GM10266 (cell line): Measurements from ENCODE around the gene CAPZA2.

Experiments
- DNase-seq: peaks from one replicate; pipeline ENCODE4 v3.0.0; 2012; ENCODE audit errors: extremely low spot score
- TF ChIP-seq, protein P1 (sequence below): IDR thresholded peaks from 2 replicates; pipeline ENCODE4 v1.5.1; 2012; ENCODE audit warnings: mild to moderate bottlenecking, low read depth; ENCODE audit not compliant: control insufficient read depth, insufficient read depth; ENCODE audit errors: missing control alignments

The CAPZA2 gene

DNA sequence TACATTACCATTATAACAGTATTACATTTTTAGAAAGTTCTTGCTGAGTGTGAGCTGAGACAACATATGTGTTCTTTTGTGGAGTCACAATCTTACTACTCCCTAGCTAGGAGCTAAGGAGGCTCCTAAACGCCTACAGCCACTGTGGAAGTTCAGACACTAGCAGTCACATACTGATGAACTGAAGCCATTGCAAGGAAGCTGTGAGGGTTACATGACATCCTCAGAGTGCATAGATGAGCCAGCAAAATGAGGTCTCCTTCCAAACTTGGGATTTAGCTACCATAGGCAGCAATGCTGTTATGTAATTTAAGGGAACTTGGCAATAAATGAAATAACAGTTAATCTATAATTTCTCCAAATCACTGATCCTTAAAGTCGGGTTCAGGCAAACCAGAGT, 80.1 kb downstream of the CAPZA2 start:
- TF ChIP-seq, protein P1, sequence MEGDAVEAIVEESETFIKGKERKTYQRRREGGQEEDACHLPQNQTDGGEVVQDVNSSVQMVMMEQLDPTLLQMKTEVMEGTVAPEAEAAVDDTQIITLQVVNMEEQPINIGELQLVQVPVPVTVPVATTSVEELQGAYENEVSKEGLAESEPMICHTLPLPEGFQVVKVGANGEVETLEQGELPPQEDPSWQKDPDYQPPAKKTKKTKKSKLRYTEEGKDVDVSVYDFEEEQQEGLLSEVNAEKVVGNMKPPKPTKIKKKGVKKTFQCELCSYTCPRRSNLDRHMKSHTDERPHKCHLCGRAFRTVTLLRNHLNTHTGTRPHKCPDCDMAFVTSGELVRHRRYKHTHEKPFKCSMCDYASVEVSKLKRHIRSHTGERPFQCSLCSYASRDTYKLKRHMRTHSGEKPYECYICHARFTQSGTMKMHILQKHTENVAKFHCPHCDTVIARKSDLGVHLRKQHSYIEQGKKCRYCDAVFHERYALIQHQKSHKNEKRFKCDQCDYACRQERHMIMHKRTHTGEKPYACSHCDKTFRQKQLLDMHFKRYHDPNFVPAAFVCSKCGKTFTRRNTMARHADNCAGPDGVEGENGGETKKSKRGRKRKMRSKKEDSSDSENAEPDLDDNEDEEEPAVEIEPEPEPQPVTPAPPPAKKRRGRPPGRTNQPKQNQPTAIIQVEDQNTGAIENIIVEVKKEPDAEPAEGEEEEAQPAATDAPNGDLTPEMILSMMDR, result no peak
- DNase-seq, result no peak

GRCh38 chr7:116948934-116949333, 86.5 kb downstream of the CAPZA2 start:
- TF ChIP-seq, protein P1, result no peak
- DNase-seq, result no peak

DNA sequence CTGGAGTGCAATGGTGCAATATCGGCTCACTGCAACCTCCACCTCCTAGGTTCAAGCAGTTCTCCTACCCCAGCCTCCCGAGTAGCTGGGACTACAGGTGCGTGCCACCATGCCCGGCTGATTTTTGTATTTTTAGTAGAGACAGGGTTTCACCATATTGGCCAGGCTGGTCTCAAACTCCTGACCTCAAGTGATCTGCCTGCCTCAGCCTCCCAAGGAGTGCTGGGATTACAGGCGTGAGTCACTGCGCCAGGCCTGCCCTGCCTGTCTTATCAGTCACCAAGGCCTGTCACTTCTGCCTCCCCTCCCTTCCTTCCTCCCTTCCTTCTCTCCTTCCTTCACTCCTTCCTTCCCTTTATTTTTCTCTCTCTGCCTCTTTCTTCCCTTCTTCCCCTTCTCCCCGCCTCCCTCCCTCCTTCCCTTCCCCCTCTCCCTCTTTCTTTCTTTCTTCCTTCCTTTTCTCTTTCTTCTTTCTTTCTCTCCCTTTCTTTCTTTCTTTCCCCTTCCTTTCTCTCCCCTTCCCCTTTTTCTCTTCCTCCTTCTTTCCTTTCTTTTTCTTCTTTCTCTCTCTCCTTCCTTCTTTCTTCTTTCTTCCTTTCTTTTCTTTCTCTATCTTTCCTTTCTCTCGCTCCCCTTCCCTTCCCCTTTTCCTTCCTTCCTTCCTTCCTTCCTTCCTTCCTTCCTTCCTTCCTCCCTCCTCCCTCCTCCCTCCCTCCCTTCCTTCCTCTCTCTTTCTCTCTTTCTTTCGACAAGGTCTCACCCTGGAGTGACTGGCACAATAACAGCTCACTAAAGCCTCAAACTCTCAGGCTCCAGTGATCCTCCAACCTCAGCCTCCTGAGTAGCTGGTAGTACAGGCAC, 87.8 kb downstream of the CAPZA2 start:
- TF ChIP-seq, protein P1, result no peak
- no peak for DNase-seq

GRCh38 chr7:116950889-116951351, 88.5 kb downstream of the CAPZA2 start:
- DNase-seq, result no peak
- TF ChIP-seq, protein P1, result no peak

GRCh38 chr7:116951366-116952292, 89.2 kb downstream of the CAPZA2 start:
- TF ChIP-seq, protein P1, result no peak
- no peak for DNase-seq

DNA sequence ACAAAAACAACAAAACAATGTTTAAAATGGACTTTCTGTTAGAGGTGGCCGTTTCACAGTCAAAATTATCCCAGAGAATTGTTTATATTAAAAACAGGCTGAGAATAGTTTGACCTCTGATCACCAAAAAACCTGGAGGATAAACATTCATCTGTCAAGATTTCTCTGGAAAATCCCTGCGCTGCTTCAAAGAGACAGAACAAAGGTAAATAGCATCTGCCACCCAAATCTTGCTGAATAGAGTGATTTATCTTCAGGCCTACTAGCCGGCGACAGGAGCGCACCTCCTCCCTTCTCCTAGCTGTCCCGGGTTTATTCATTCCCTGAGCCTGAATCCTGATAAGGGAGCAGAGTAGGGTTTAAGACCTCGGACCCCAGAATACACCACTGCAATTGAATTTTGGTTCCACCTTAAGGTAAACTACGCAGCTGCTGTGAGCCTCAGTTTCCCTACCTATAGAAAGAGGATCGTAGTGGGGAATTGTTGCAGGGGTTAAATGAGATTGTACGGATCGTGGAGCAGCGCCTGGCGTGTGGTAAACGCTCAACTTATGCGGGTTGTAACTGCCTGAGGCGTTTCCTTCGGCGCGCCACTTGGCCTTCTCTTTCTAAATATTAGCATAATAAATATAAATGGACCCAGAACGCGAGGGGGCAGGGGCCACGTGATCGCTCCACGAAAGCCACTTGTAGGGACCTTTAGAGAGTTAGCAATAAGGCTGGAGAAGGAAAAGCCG, 90.4 kb downstream of the CAPZA2 start:
- DNase-seq, result no peak
- TF ChIP-seq, protein P1, result no peak
